Loucy (cell line): Measurements from ENCODE around the gene TCEANC.

ENCODE experiments used
- H2AFZ ChIP-seq: fragments of 200-600 bp; sonication (generic); 2 replicates; pipeline ENCODE4 v1.6.0; 2016; ENCODE audit warnings: antibody characterized with exemption, mild to moderate bottlenecking, low read length, moderate library complexity
- H3F3A ChIP-seq: fragments of 200-600 bp; 2 replicates; pipeline ENCODE4 v1.6.0; 2016; ENCODE audit warnings: antibody characterized with exemption, low read depth, mild to moderate bottlenecking
- H3K27me3 ChIP-seq: fragments of 200-600 bp; sonication (generic); 2 replicates; pipeline ENCODE4 v1.6.1; 2014; ENCODE audit warnings: low read length, mild to moderate bottlenecking; ENCODE audit not compliant: insufficient read depth, poor library complexity, severe bottlenecking
- H3K36me3 ChIP-seq: fragments of 200-600 bp; sonication (generic); 2 replicates; pipeline ENCODE4 v1.6.1; 2016; ENCODE audit warnings: low read length; ENCODE audit not compliant: insufficient read depth
- H3K4me1 ChIP-seq: fragments of 200-600 bp; sonication (generic); 2 replicates; pipeline ENCODE4 v1.5.1; 2014; ENCODE audit warnings: low read length, mild to moderate bottlenecking; ENCODE audit not compliant: insufficient read depth, poor library complexity, severe bottlenecking
- H3K4me2 ChIP-seq: fragments of 200-600 bp; sonication (generic); 2 replicates; pipeline ENCODE4 v1.6.0; 2014; ENCODE audit warnings: antibody characterized with exemption, low read length, low read depth, mild to moderate bottlenecking; ENCODE audit not compliant: poor library complexity, severe bottlenecking
- H3K4me3 ChIP-seq: fragments of 200-600 bp; sonication (generic); 2 replicates; pipeline ENCODE4 v1.5.1; 2014; ENCODE audit warnings: low read length, mild to moderate bottlenecking, mixed read lengths; ENCODE audit not compliant: poor library complexity, severe bottlenecking
- H3K79me2 ChIP-seq: fragments of 200-600 bp; sonication (generic); 2 replicates; pipeline ENCODE4 v1.6.1; 2014; ENCODE audit warnings: low read length; ENCODE audit not compliant: insufficient read depth
- H3K9ac ChIP-seq: fragments of 200-600 bp; sonication (generic); 2 replicates; pipeline ENCODE4 v1.6.0; 2014; ENCODE audit warnings: mild to moderate bottlenecking, low read depth, low read length, moderate library complexity; ENCODE audit not compliant: poor library complexity, severe bottlenecking
- H3K9me2 ChIP-seq: fragments of 200-600 bp; sonication (generic); replicated peaks from 2 replicates; pipeline ENCODE4 v1.6.1; 2016; ENCODE audit warnings: low read depth, low read length, mixed read lengths
- H3K9me3 ChIP-seq: fragments of 200-600 bp; sonication (generic); 2 replicates; pipeline ENCODE4 v1.6.1; 2014; ENCODE audit warnings: mild to moderate bottlenecking, antibody characterized with exemption, low read length, low read depth; ENCODE audit not compliant: insufficient read depth
- H4K20me1 ChIP-seq: fragments of 200-600 bp; sonication (generic); 2 replicates; pipeline ENCODE4 v1.6.0; 2014; ENCODE audit warnings: antibody characterized with exemption, low read length, mild to moderate bottlenecking; ENCODE audit not compliant: insufficient read depth, poor library complexity, severe bottlenecking
- CTCF ChIP-seq: fragments of 200-600 bp; sonication (generic); conservative IDR thresholded peaks from 2 replicates; pipeline ENCODE4 v1.5.1; 2014; ENCODE audit warnings: mild to moderate bottlenecking, antibody characterized with exemption, low read length
- EZH2phosphoT487 ChIP-seq: fragments of 200-600 bp; IDR thresholded peaks from 2 replicates; pipeline ENCODE4 v1.6.1; 2018; ENCODE audit warnings: antibody characterized with exemption, mild to moderate bottlenecking, moderate library complexity, borderline replicate concordance

Gene TCEANC

GRCh38 chrX:13692771-13693231 is 39.9 kb downstream of the TCEANC start:
- no peak overlapping the region for H2AFZ ChIP-seq
- peaks cover 33% of the 10 kb centered on the region for H3K4me1 ChIP-seq
- H3K27me3 ChIP-seq = no peaks in the 10 kb centered on the region
- no peaks in the 10 kb centered on the region for H3K9me2 ChIP-seq
- no peaks in the 10 kb centered on the region for H3K36me3 ChIP-seq
- H3K4me2 ChIP-seq = peak overlapping the region; percentile 76
- H4K20me1 ChIP-seq = peaks cover 36% of the 10 kb centered on the region
- H3K9me3 ChIP-seq = no peaks in the 10 kb centered on the region
- peaks cover 88% of the 10 kb centered on the region for H3K79me2 ChIP-seq
- peak overlapping the region; percentile 56 for H3K4me3 ChIP-seq
- peak overlapping the region; percentile 36 for H3K9ac ChIP-seq
- no peak for TF ChIP-seq CTCF
- TF ChIP-seq EZH2phosphoT487 = no peak
- no peaks in the 10 kb centered on the region for H3F3A ChIP-seq

GRCh38 chrX:13693341-13693961 is 40.5 kb downstream of the TCEANC start:
- H3K4me1 ChIP-seq = peaks cover 38% of the 10 kb centered on the region
- peak overlapping the region; percentile 76 for H3K4me2 ChIP-seq
- peak overlapping the region; percentile 56 for H3K4me3 ChIP-seq
- no peaks in the 10 kb centered on the region for H3F3A ChIP-seq
- H4K20me1 ChIP-seq = peaks cover 37% of the 10 kb centered on the region
- no peaks in the 10 kb centered on the region for H3K36me3 ChIP-seq
- H3K27me3 ChIP-seq = no peaks in the 10 kb centered on the region
- H2AFZ ChIP-seq = no peak overlapping the region
- H3K9me3 ChIP-seq = no peaks in the 10 kb centered on the region
- TF ChIP-seq CTCF (no peak), EZH2phosphoT487 (no peak)
- H3K9me2 ChIP-seq = no peaks in the 10 kb centered on the region
- H3K79me2 ChIP-seq = peaks cover 94% of the 10 kb centered on the region
- H3K9ac ChIP-seq = peak overlapping the region; percentile 36

- H3K4me2 ChIP-seq = peak overlapping the region; percentile 76
- TF ChIP-seq CTCF (no peak), EZH2phosphoT487 (no peak)
- H2AFZ ChIP-seq = no peak overlapping the region
- no peaks in the 10 kb centered on the region for H3F3A ChIP-seq
- peak overlapping the region; percentile 56 for H3K4me3 ChIP-seq
- no peaks in the 10 kb centered on the region for H3K9me2 ChIP-seq
- peak overlapping the region; percentile 34 for H3K9ac ChIP-seq
- H3K4me1 ChIP-seq = peaks cover 38% of the 10 kb centered on the region
- no peaks in the 10 kb centered on the region for H3K27me3 ChIP-seq
- H3K9me3 ChIP-seq = no peaks in the 10 kb centered on the region
- H3K79me2 ChIP-seq = peaks cover 98% of the 10 kb centered on the region
- H4K20me1 ChIP-seq = peaks cover 37% of the 10 kb centered on the region
- no peaks in the 10 kb centered on the region for H3K36me3 ChIP-seq
Measured at GRCh38 chrX:13694359-13694758, 41.4 kb downstream of the TCEANC start.
